Kidney (tissue), 14 donors: ENCODE measurements around the gene SLC25A15. TPM values are rescaled to one million over a fixed set of nuclear protein-coding genes. Genes with fewer than 3 reads are reported as not detected.

Experiments used
- DNase-seq, 5 donors: peaks; one replicate each; pipeline ENCODE4 v3.0.0-alpha.2; 2013 to 2020
- FAIRE-seq: peaks from 2 replicates; lab custom pipeline; 2012; peaks lifted over from hg19 to GRCh38; lab: Jason Lieb, UNC
- H3K27ac ChIP-seq, 2 donors: one replicate each; pipeline ENCODE4 v1.7.0; 2013; ENCODE audit warnings: low read depth in 2 of 2, low read length in 2 of 2, inconsistent platforms in 1 of 2
- H3K27me3 ChIP-seq: one replicate; pipeline ENCODE4 v1.7.1; 2013; ENCODE audit warnings: low read length, inconsistent platforms; ENCODE audit not compliant: control insufficient read depth, insufficient read depth
- H3K36me3 ChIP-seq, 3 donors: one replicate each; pipeline versions ENCODE4 v1.7.0 to v1.7.1; 2013; ENCODE audit warnings: low read length in 3 of 3, control low read depth in 1 of 3, inconsistent platforms in 1 of 3; ENCODE audit not compliant: insufficient read depth in 3 of 3, control insufficient read depth in 2 of 3
- H3K4me1 ChIP-seq, 3 donors: one replicate each; pipeline versions ENCODE4 v1.7.0 to v1.7.1; 2013; ENCODE audit warnings: low read length in 3 of 3, inconsistent platforms in 1 of 3, low read depth in 1 of 3; ENCODE audit not compliant: control insufficient read depth in 2 of 3, insufficient read depth in 2 of 3
- H3K4me3 ChIP-seq, 3 donors: one replicate each; pipeline versions ENCODE4 v1.7.0 to v1.8.1; 2013; ENCODE audit warnings: low read length in 3 of 3, control low read depth in 1 of 3, inconsistent platforms in 1 of 3
- H3K9ac ChIP-seq, 3 donors: one replicate each; pipeline versions ENCODE4 v1.7.0 to v1.7.1; 2013; ENCODE audit warnings: low read length in 3 of 3, control low read depth in 1 of 3, inconsistent platforms in 1 of 3
- H3K9me3 ChIP-seq, 3 donors: one replicate each; pipeline versions ENCODE4 v1.7.0 to v1.7.1; 2013; ENCODE audit warnings: low read length in 3 of 3, control low read depth in 1 of 3, inconsistent platforms in 1 of 3; ENCODE audit not compliant: control insufficient read depth in 2 of 3, insufficient read depth in 1 of 3
- CTCF ChIP-seq: IDR thresholded peaks from 3 replicates; pipeline ENCODE4 v1.5.1; 2012; ENCODE audit warnings: mild to moderate bottlenecking, moderate library complexity, borderline replicate concordance; ENCODE audit not compliant: insufficient read depth; ENCODE audit errors: extremely low read depth
- intact Hi-C: fragments of 100-400 bp; cut with DNase I; formaldehyde crosslinking; loops from one replicate; pipeline ENCODE4 v1.11.1; 2022
- polyA plus RNA-seq: library from polyadenylated mRNA; stranded (reverse); fragments of 350-450 nt; fragmentation: Illumina TruSeq; extraction: RNeasy Lipid Tissue Mini Kit (QIAGEN cat#74804); gene quantifications from one replicate; pipeline ENCODE4 v1.2.3, GENCODE V29; 2014; ENCODE audit warnings: low read depth, low replicate concordance; ENCODE audit not compliant: insufficient read depth
- total RNA-seq: library from RNA; stranded (reverse); fragmentation: NEBNext Ultra II Directional; extraction: Animal tissue kit (Norgen Biotek cat#: 25700); gene quantifications from one replicate; pipeline ENCODE4 v1.2.1, GENCODE V29; 2021
- donor health status: control.
- donor health status: control.
- donor health status: control.
- donor health status: control.
- donor health status: control.
- donor health status: DM: yes; HTN: yes; CAD: no.
- donor health status: Normal renal cell carcinoma (clear cell type).

SLC25A15 gene
- total and polyA plus RNA-seq, 2 donors from 2014 or later = 5.4 to 7.7 TPM

- TF ChIP-seq CTCF = no peak
- FAIRE-seq (no peak), DNase-seq (no peak)
- no peaks in the 10 kb centered on the region for H3K9me3 ChIP-seq
- intact Hi-C loops = no loop called here
- no peaks in the 10 kb centered on the region for H3K4me1 ChIP-seq
- no peaks in the 10 kb centered on the region for H3K27me3 ChIP-seq
- peaks cover 8 to 19% (median 10%) of the 10 kb centered on the region in 3 donors for H3K36me3 ChIP-seq
- H3K9ac ChIP-seq = no peak overlapping the region
- H3K27ac ChIP-seq = no peak overlapping the region
- no peak overlapping the region for H3K4me3 ChIP-seq
These were observed 33.4 kb upstream of the SLC25A15 start for GRCh38 chr13:40756042-40756441.

- TF ChIP-seq CTCF = no peak
- Histone ChIP-seq H3K36me3 (peaks cover 3 to 25% (median 8%) of the 10 kb centered on the region in 3 donors), H3K27me3 (no peaks in the 10 kb centered on the region), H3K9ac (no peak overlapping the region), H3K9me3 (no peaks in the 10 kb centered on the region), H3K27ac (no peak overlapping the region), H3K4me3 (no peak overlapping the region), H3K4me1 (no peaks in the 10 kb centered on the region)
- DNase-seq (no peak), FAIRE-seq (no peak)
- intact Hi-C loops = no loop called here
These were observed 30.6 kb upstream of the SLC25A15 start for GRCh38 chr13:40758811-40759210.

- H3K27me3 ChIP-seq = no peaks in the 10 kb centered on the region
- H3K9ac ChIP-seq = no peak overlapping the region
- DNase-seq (no peak), FAIRE-seq (no peak)
- peaks cover 0 to 27% (median 11%) of the 10 kb centered on the region in 3 donors for H3K36me3 ChIP-seq
- no peak overlapping the region for H3K4me3 ChIP-seq
- no peak for TF ChIP-seq CTCF
- H3K9me3 ChIP-seq = no peaks in the 10 kb centered on the region
- H3K27ac ChIP-seq = no peak overlapping the region
- intact Hi-C loops = no loop called here
- H3K4me1 ChIP-seq = peaks cover 0 to 2% (median 0%) of the 10 kb centered on the region in 3 donors
These were observed 26.6 kb upstream of the SLC25A15 start for GRCh38 chr13:40762849-40763248.
